ENCODE measurements around the gene CMYA5. TPM values are rescaled to one million over a fixed set of nuclear protein-coding genes. Genes with fewer than 3 reads are reported as not detected.
A peak's percentile ranks its signal among the peaks of the same experiment; 100 is the strongest.

Gene CMYA5
- polyA plus RNA-seq, 1 donor = 230 TPM

GRCh38 chr5:79834754-79835714 lies 145.4 kb downstream of the CMYA5 start:
- no peak for DNase-seq (ENCODE audit: low read depth)

- DNase-seq (ENCODE audit: low read depth) = peak; percentile 56
Measured at GRCh38 chr5:79837761-79838551, 148.3 kb downstream of the CMYA5 start.

GRCh38 chr5:79840084-79840990 lies 150.7 kb downstream of the CMYA5 start:
- no peak for DNase-seq (ENCODE audit: low read depth)

- no peak for DNase-seq (ENCODE audit: low read depth)
Measured at GRCh38 chr5:79841172-79841571, 151.5 kb downstream of the CMYA5 start.

- DNase-seq (ENCODE audit: low read depth) = no peak
Measured at GRCh38 chr5:79842006-79842881, 152.6 kb downstream of the CMYA5 start.

GRCh38 chr5:79842991-79843390 lies 153.4 kb downstream of the CMYA5 start:
- no peak for DNase-seq (ENCODE audit: low read depth)

- no peak for DNase-seq (ENCODE audit: low read depth)
Measured at GRCh38 chr5:79843450-79844388, 154.1 kb downstream of the CMYA5 start.

GRCh38 chr5:79844571-79844970 lies 154.9 kb downstream of the CMYA5 start:
- no peak for DNase-seq (ENCODE audit: low read depth)

- no peak for DNase-seq (ENCODE audit: low read depth)
Measured at GRCh38 chr5:79845448-79846197, 156.0 kb downstream of the CMYA5 start.

GRCh38 chr5:79846198-79846521 lies 156.5 kb downstream of the CMYA5 start:
- DNase-seq (ENCODE audit: low read depth) = no peak

GRCh38 chr5:79847561-79847960 lies 157.9 kb downstream of the CMYA5 start:
- DNase-seq (ENCODE audit: low read depth) = no peak

GRCh38 chr5:79849061-79849460 lies 159.4 kb downstream of the CMYA5 start:
- DNase-seq (ENCODE audit: low read depth) = no peak

Other genes with a start within 250 kb of the CMYA5 start
- 29.4 TPM for gene HOMER1, start 175.7 kb upstream of the CMYA5 start, polyA plus RNA-seq (ENCODE audit: insufficient read length)
- gene TENT2, start 77.4 kb upstream of the CMYA5 start, polyA plus RNA-seq (ENCODE audit: insufficient read length) = 32.8 TPM

Data from forelimb muscle (tissue), 1 donor.